HCT116 (cell line): ENCODE measurements around the gene CKAP2L. TPM values are rescaled to one million over a fixed set of nuclear protein-coding genes. Genes with fewer than 3 reads are reported as not detected.

Experiments
- ATAC-seq: fragments of 200-7000 bp; cut with Tn5 transposase; 2 replicates; pipeline ENCODE4 v1.9.1; 2020; ENCODE audit warnings: mild to moderate bottlenecking, moderate library complexity
- BruUV-seq: library from RNA; stranded (reverse); fragments of 400-500 nt; replicated peaks from 2 replicates; lab custom pipeline; 2021; lab: Mats Ljungman, UMichigan
- CTCF ChIA-PET: fragments of 300-600 bp; sonication (Branson Sonifier 250); formaldehyde crosslinking; loops from one replicate; lab custom pipeline; 2021; ENCODE audit warnings: antibody characterized with exemption; lab: Charles Lee
- POLR2A ChIA-PET: fragments of 300-600, 350-600 bp; sonication (Branson Sonifier 250); formaldehyde crosslinking; loops from one replicate; lab custom pipeline; 2021; ENCODE audit warnings: antibody characterized with exemption; lab: Charles Lee
- RAD21 ChIA-PET, 2 experiments: fragments of 300-600 bp; sonication (Branson Sonifier 250); formaldehyde crosslinking; loops; one replicate each; lab custom pipeline; 2023; ENCODE audit warnings: low total read pairs in 2 of 2; ENCODE audit not compliant: uncharacterized antibody in 2 of 2, unreplicated experiment in 2 of 2, low non-redundant PET in 1 of 2; lab: Charles Lee
- DNase-seq: peaks from one replicate; pipeline ENCODE4 v3.0.0-alpha.2; 2010; ENCODE audit warnings: low read depth, low spot score
- H2AFZ ChIP-seq: fragments of 200-600 bp; shearing (Covaris generic), sonication (generic); 2 replicates; pipeline ENCODE4 v1.6.1; 2017; ENCODE audit warnings: low read depth, mixed run types, mixed read lengths, antibody characterized with exemption, low read length; ENCODE audit not compliant: poor library complexity, severe bottlenecking
- H3K27ac ChIP-seq: 2 replicates; pipeline ENCODE4 v1.5.1; 2012; ENCODE audit warnings: low read depth, low read length
- H3K27me3 ChIP-seq: fragments of 200-600 bp; sonication (generic); 2 replicates; pipeline ENCODE4 v1.6.1; 2016; ENCODE audit warnings: mixed run types, low read length, mixed read lengths; ENCODE audit not compliant: insufficient read depth
- H3K36me3 ChIP-seq, 2 experiments: fragments of 200-500 bp in 1 of 2; fragments of 200-600 bp in 1 of 2; sonication (Bioruptor generic) in 1 of 2; sonication (generic) in 1 of 2; 2 replicates each; pipeline versions ENCODE4 v1.5.1 to v1.6.1; 2014 to 2016; ENCODE audit warnings: low read length in 2 of 2, inconsistent platforms in 1 of 2, mixed read lengths in 1 of 2, mixed run types in 1 of 2; ENCODE audit not compliant: insufficient read depth in 2 of 2, control insufficient read depth in 1 of 2
- H3K4me1 ChIP-seq, 2 experiments: fragments of 200-600 bp in 1 of 2; sonication (generic) in 1 of 2; 2 replicates each; pipeline versions ENCODE4 v1.5.1 to v1.6.1; 2012 to 2017; ENCODE audit warnings: low read length in 2 of 2, inconsistent platforms in 1 of 2, mild to moderate bottlenecking in 1 of 2, mixed read lengths in 1 of 2, mixed run types in 1 of 2, moderate library complexity in 1 of 2; ENCODE audit not compliant: insufficient read depth in 2 of 2, control insufficient read depth in 1 of 2
- H3K4me2 ChIP-seq: fragments of 200-600 bp; sonication (generic); 2 replicates; pipeline ENCODE4 v1.6.1; 2017; ENCODE audit warnings: mixed run types, low read length, mixed read lengths
- H3K4me3 ChIP-seq, 2 experiments: fragments of 200-600 bp in 1 of 2; sonication (generic) in 1 of 2; replicated peaks in 1 of 2; 2 replicates each; pipeline ENCODE4 v1.5.1; 2011 to 2016; ENCODE audit warnings: low read length in 2 of 2, control low read depth in 1 of 2, low read depth in 1 of 2, mild to moderate bottlenecking in 1 of 2, mixed read lengths in 1 of 2, mixed run types in 1 of 2
- H3K79me2 ChIP-seq: fragments of 200-600 bp; sonication (generic); 2 replicates; pipeline ENCODE4 v1.6.1; 2017; ENCODE audit warnings: mild to moderate bottlenecking, mixed run types, low read length, moderate library complexity, mixed read lengths; ENCODE audit not compliant: insufficient read depth
- H3K9ac ChIP-seq: fragments of 200-600 bp; sonication (generic); 2 replicates; pipeline ENCODE4 v1.6.1; 2016; ENCODE audit warnings: low read length, mixed read lengths
- H3K9me2 ChIP-seq: fragments of 200-600 bp; sonication (generic), shearing (Covaris generic); 2 replicates; pipeline ENCODE4 v1.6.1; 2017; ENCODE audit warnings: mixed run types, mild to moderate bottlenecking, moderate library complexity; ENCODE audit not compliant: insufficient read depth
- H3K9me3 ChIP-seq, 2 experiments: fragments of 200-500 bp in 1 of 2; fragments of 200-600 bp in 1 of 2; sonication (Bioruptor generic) in 1 of 2; sonication (generic) in 1 of 2; 2 replicates each; pipeline ENCODE4 v1.6.1; 2014 to 2017; ENCODE audit warnings: low read length in 2 of 2, mixed read lengths in 2 of 2, inconsistent platforms in 1 of 2, low read depth in 1 of 2, mild to moderate bottlenecking in 1 of 2, mixed run types in 1 of 2, moderate library complexity in 1 of 2; ENCODE audit not compliant: control insufficient read depth in 1 of 2, insufficient read depth in 1 of 2
- H4K20me1 ChIP-seq: fragments of 200-600 bp; sonication (generic), shearing (Covaris generic); 2 replicates; pipeline ENCODE4 v1.6.1; 2017; ENCODE audit warnings: mixed run types, mild to moderate bottlenecking, moderate library complexity; ENCODE audit not compliant: insufficient read depth
- intact Hi-C: fragments of 100-400 bp; cut with micrococcal nuclease; formaldehyde crosslinking; loops from 2 replicates; pipeline ENCODE4 v1.10.0; 2022
- total RNA-seq: library from RNA; stranded (reverse); gene quantifications from one replicate; pipeline ENCODE4 v1.2.1, GENCODE V29; 2021; ENCODE audit not compliant: unreplicated experiment
- TF ChIP-seq, protein P1 (sequence below), 3 experiments: fragments of 200-600 bp in 1 of 3; sonication (generic) in 1 of 3; IDR thresholded peaks in 2 of 3; conservative IDR thresholded peaks in 1 of 3; 2 replicates each; pipeline ENCODE4 v1.5.1; 2012 to 2017; ENCODE audit warnings: low read depth in 2 of 3, low read length in 2 of 3, antibody characterized with exemption in 1 of 3, borderline replicate concordance in 1 of 3, control low read depth in 1 of 3, mild to moderate bottlenecking in 1 of 3, mixed read lengths in 1 of 3, mixed run types in 1 of 3, moderate library complexity in 1 of 3; ENCODE audit not compliant: insufficient read depth in 1 of 3
- TF ChIP-seq, protein P2 (sequence below): IDR thresholded peaks from 2 replicates; pipeline ENCODE4 v1.6.1; 2012

Gene CKAP2L
- total RNA-seq, 1 experiment from 2014 or later: 27.5 TPM

DNA sequence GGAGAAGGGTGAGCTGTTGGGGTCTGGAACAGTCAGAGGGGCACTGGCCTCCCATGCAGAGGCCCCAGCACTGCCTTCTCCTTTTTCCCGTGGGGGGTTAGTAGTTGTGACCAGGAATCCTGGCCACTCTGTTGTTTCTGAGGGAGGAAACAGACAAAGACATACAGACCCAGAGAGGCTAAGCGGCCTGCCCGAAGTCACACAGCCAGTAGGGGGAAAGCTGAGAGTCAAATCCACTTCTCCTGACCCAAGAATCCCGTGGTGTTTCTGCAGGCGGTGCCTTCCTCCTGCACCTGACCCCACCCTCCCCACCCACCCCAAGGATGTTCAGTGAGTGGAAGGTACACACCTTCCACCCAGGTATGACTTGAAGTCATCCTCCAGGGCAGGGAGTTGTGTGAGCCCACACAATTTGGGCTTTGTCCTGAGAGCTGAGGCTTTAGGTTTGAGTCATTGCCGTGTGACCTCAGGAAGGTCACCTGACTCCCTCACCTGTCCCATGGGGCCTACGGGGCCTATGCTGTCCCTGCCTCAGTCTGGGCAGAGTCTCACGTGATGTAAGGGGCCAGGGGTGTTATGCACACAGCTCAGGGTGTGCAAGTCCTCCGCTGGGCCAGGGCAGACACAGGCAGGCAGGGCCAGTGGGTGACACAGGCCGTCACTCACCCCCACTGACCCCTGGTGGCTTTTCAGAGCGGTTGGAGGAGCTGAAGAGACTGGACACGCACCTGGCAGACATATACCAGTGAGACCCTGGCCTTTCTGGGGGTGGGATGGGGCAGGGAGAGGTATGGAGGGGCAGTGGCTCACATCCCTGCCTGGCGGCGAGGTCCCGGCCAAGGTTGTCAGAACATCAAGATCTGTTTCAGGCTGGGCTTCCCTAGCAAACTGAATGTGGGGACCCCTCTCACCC is 38.6 kb downstream of the CKAP2L start:
- ChIA-PET POLR2A (interaction anchor here (0.6 to 3.5 kb wide), 6 partner anchors 33 to 142 kb away, joined by 3 to 22 read pairs (median 11); partner anchors contain the start of genes CHCHD5 and SLC20A1), CTCF (interaction anchor here (0.5 to 4.6 kb wide), 26 partner anchors 8 to 836 kb away, joined by 3 to 100 read pairs (median 4); partner anchors contain the start of genes CHCHD5 and SLC20A1), RAD21 (interaction anchor here (0.6 to 3.2 kb wide), 16 partner anchors 11 to 216 kb away, joined by 3 to 35 read pairs (median 4); partner anchors contain the start of gene CHCHD5 (in 1 of the 2))
- Histone ChIP-seq H3K79me2 (no peaks in the 10 kb centered on the region), H3K4me2 (peak overlapping the region; percentile 65), H3K36me3 (no peaks in the 10 kb centered on the region), H2AFZ (no peak overlapping the region), H3K9ac (peak overlapping the region; percentile 50), H3K27me3 (no peaks in the 10 kb centered on the region), H3K9me2 (no peaks in the 10 kb centered on the region), H4K20me1 (no peaks in the 10 kb centered on the region), H3K4me3 (peak overlapping the region in 1 of 2 experiments; percentile 23; a peak in 1 of 4 replicates), H3K9me3 (no peaks in the 10 kb centered on the region), H3K27ac (peak overlapping the region; percentile 40; the same call in 1 of the 2 replicates), H3K4me1 (peaks cover 13 to 29% of the 10 kb centered on the region in 2 experiments)
- ATAC-seq (peak; percentile 52), DNase-seq (peak; percentile 59)
- TF ChIP-seq, protein P1, sequence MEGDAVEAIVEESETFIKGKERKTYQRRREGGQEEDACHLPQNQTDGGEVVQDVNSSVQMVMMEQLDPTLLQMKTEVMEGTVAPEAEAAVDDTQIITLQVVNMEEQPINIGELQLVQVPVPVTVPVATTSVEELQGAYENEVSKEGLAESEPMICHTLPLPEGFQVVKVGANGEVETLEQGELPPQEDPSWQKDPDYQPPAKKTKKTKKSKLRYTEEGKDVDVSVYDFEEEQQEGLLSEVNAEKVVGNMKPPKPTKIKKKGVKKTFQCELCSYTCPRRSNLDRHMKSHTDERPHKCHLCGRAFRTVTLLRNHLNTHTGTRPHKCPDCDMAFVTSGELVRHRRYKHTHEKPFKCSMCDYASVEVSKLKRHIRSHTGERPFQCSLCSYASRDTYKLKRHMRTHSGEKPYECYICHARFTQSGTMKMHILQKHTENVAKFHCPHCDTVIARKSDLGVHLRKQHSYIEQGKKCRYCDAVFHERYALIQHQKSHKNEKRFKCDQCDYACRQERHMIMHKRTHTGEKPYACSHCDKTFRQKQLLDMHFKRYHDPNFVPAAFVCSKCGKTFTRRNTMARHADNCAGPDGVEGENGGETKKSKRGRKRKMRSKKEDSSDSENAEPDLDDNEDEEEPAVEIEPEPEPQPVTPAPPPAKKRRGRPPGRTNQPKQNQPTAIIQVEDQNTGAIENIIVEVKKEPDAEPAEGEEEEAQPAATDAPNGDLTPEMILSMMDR (IDR thresholded peaks at IDR 0.05 in 2 of 3, conservative IDR thresholded peaks at IDR 0.05 in 1 of 3; ENCODE audit: borderline replicate concordance in 1 of 3, insufficient read depth in 1 of 3, low read depth in 2 of 3, low read length in 2 of 3): 0 out of 6 replicates have a peak, but pooled peaks of 1 of the 3 experiments have one; percentile 8
- TF ChIP-seq, protein P2, sequence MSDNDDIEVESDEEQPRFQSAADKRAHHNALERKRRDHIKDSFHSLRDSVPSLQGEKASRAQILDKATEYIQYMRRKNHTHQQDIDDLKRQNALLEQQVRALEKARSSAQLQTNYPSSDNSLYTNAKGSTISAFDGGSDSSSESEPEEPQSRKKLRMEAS: no peak
- BruUV-seq: TSS peak; percentile 70
- intact Hi-C loops: loop anchor here (1.0 to 5.0 kb wide), 5 partner anchors 100 to 838 kb away; partner anchors contain the start of genes CHCHD5 and TTL
